Tibial nerve (tissue), 4 donors: ENCODE results near the gene GSK3B. TPM values are rescaled to one million over a fixed set of nuclear protein-coding genes. Genes with fewer than 3 reads are reported as not detected.

Experiments
- DNase-seq, 2 donors: peaks; one replicate each; pipeline ENCODE4 v3.0.0-alpha.2; 2019; ENCODE audit warnings: low spot score in 2 of 2
- H3K27ac ChIP-seq, 4 donors: fragments of 200-600 bp; sonication (generic) in 3 of 4; one replicate each; pipeline ENCODE4 v1.5.1; 2017 to 2019; ENCODE audit warnings: mild to moderate bottlenecking in 1 of 4
- H3K27me3 ChIP-seq, 2 donors: fragments of 200-600 bp; sonication (generic) in 1 of 2; one replicate each; pipeline versions ENCODE4 v1.5.1 to v1.6.0; 2017 to 2019
- H3K36me3 ChIP-seq, 3 donors: fragments of 200-600 bp; sonication (generic); one replicate each; pipeline ENCODE4 v1.5.1; 2018 to 2019
- H3K4me1 ChIP-seq, 4 donors: fragments of 200-600 bp; sonication (generic) in 3 of 4; one replicate each; pipeline ENCODE4 v1.5.1; 2017 to 2019
- H3K4me3 ChIP-seq, 4 donors: fragments of 200-600 bp; sonication (generic) in 3 of 4; one replicate each; pipeline ENCODE4 v1.5.1; 2017 to 2019; ENCODE audit warnings: mild to moderate bottlenecking in 1 of 4, moderate library complexity in 1 of 4
- H3K9me3 ChIP-seq, 4 donors: fragments of 200-600 bp; sonication (generic) in 3 of 4; one replicate each; pipeline ENCODE4 v1.5.1; 2017 to 2019
- CTCF ChIP-seq, 5 experiments: fragments of 200-600 bp in 3 of 5; fragments of 450-650 bp in 2 of 5; sonication (generic) in 3 of 5; IDR thresholded peaks; one replicate each; pipeline ENCODE4 v1.5.1; 2016 to 2019; ENCODE audit warnings: antibody characterized with exemption in 5 of 5, mild to moderate bottlenecking in 3 of 5, moderate library complexity in 2 of 5
- EP300 ChIP-seq, 2 donors: sonication (generic); formaldehyde crosslinking; IDR thresholded peaks; one replicate each; pipeline ENCODE4 v1.6.1; 2017; ENCODE audit warnings: antibody characterized with exemption in 2 of 2, mild to moderate bottlenecking in 1 of 2
- POLR2A ChIP-seq, 2 donors: fragments of 450-650 bp; IDR thresholded peaks; one replicate each; pipeline ENCODE4 v1.6.1; 2017; ENCODE audit warnings: antibody characterized with exemption in 2 of 2, mild to moderate bottlenecking in 2 of 2, moderate library complexity in 2 of 2
- WGBS, 2 donors: methylation state at CpG; one replicate each; pipeline ENCODE4 v1.1.5; 2018; 5-methylcytosine and 5-hydroxymethylcytosine counted together
- total RNA-seq, 4 donors: library from RNA; depleted of rRNA; stranded (reverse); fragments of >200 nt; gene quantifications; one replicate each; pipeline ENCODE4 v1.1.0, GENCODE V29; 2016

Gene GSK3B
- total RNA-seq, 4 donors from 2014 or later = 22.6 to 39.3 (median 28.5) TPM

- peak overlapping the region; percentile 92 to 99 (median 96) for H3K4me3 ChIP-seq
- WGBS, 2 donors = 0 to 1% methylated on average over 22 of the region's 22 CpGs
- DNase-seq = peak in 1 of 2 donors; percentile 64
- H3K27ac ChIP-seq = peak overlapping the region; percentile 99 to 100 (median 100)
- H3K36me3 ChIP-seq = no peaks in the 10 kb centered on the region
- no peaks in the 10 kb centered on the region for H3K27me3 ChIP-seq
- no peaks in the 10 kb centered on the region for H3K9me3 ChIP-seq
- TF ChIP-seq EP300 (IDR thresholded peaks at IDR 0.05) = no peak
- no peak for TF ChIP-seq POLR2A (IDR thresholded peaks at IDR 0.05)
- TF ChIP-seq CTCF (IDR thresholded peaks at IDR 0.05) = no peak
- H3K4me1 ChIP-seq = peaks cover 0 to 54% (median 40%) of the 10 kb centered on the region in 4 donors
These were observed 932 bp downstream of the GSK3B start for GRCh38 chr3:120093119-120093910.

DNA sequence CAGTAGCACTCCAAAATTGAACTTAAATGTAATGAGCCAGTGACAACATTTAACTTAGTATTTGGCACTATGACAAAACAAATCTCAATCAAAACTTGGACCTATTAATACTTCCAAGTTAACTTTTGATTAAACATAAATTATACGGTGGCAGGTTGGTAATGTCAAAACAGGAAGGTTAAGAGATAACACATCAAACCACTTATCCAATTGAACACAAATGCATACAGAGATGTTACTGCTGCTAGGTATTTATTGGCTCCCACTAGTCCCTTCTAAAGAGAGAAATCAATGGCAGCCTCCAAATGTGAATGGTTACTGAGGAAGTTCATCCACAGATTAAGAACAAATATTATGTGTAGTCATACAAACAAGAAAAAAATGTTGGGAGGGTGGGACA, 1.8 kb downstream of the GSK3B start:
- Histone ChIP-seq H3K4me1 (peaks cover 0 to 50% (median 40%) of the 10 kb centered on the region in 4 donors), H3K9me3 (no peaks in the 10 kb centered on the region), H3K27me3 (no peaks in the 10 kb centered on the region), H3K27ac (peak overlapping the region in 1 of 4 donors; percentile 100), H3K4me3 (peak overlapping the region; percentile 92 to 99 (median 96)), H3K36me3 (no peaks in the 10 kb centered on the region)
- 3 to 5% methylated on average over 1 of the region's 1 CpG for WGBS, 2 donors
- TF ChIP-seq POLR2A (IDR thresholded peaks at IDR 0.05) (no peak), EP300 (IDR thresholded peaks at IDR 0.05) (no peak), CTCF (IDR thresholded peaks at IDR 0.05) (no peak)
- DNase-seq = no peak

GRCh38 chr3:120090422-120090821, 3.8 kb downstream of the GSK3B start:
- Histone ChIP-seq H3K4me3 (peak overlapping the region in 1 of 4 donors; percentile 99), H3K36me3 (no peaks in the 10 kb centered on the region), H3K27ac (no peak overlapping the region), H3K27me3 (no peaks in the 10 kb centered on the region), H3K9me3 (no peaks in the 10 kb centered on the region), H3K4me1 (peaks cover 0 to 44% (median 28%) of the 10 kb centered on the region in 4 donors)
- 0 to 54% methylated on average over 1 of the region's 1 CpG for WGBS, 2 donors
- DNase-seq = no peak
- no peak for TF ChIP-seq CTCF (IDR thresholded peaks at IDR 0.05)
- TF ChIP-seq EP300 (IDR thresholded peaks at IDR 0.05) = no peak
- no peak for TF ChIP-seq POLR2A (IDR thresholded peaks at IDR 0.05)

DNA sequence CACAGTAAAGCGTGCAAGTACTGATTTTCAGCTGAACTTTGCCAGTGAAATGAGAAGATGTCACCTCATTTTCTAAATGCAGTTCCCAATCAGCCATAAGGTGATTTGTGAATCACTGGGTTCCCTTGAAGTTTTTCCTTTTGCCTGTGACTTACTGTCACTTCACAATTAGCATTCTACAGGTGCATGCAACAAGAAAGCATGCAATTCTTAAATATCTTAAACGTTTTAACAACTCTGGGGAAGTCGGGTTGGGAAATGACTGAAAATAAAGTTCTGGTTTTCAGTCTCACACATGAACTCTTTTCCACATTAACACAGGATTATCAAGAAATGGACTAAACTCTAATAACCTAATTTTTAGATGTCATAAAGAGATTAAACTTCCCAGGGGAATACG, 5.2 kb downstream of the GSK3B start:
- H3K4me1 ChIP-seq = peaks cover 0 to 48% (median 28%) of the 10 kb centered on the region in 4 donors
- 64 to 69% methylated on average over 4 of the region's 4 CpGs for WGBS, 2 donors
- H3K4me3 ChIP-seq = no peak overlapping the region
- no peaks in the 10 kb centered on the region for H3K9me3 ChIP-seq
- no peak for DNase-seq
- H3K36me3 ChIP-seq = no peaks in the 10 kb centered on the region
- H3K27ac ChIP-seq = no peak overlapping the region
- no peak for TF ChIP-seq EP300 (IDR thresholded peaks at IDR 0.05)
- no peak for TF ChIP-seq POLR2A (IDR thresholded peaks at IDR 0.05)
- no peak for TF ChIP-seq CTCF (IDR thresholded peaks at IDR 0.05)
- no peaks in the 10 kb centered on the region for H3K27me3 ChIP-seq

- 77 to 79% methylated on average over 3 of the region's 3 CpGs for WGBS, 2 donors
- H3K36me3 ChIP-seq = no peaks in the 10 kb centered on the region
- no peak overlapping the region for H3K27ac ChIP-seq
- DNase-seq = no peak
- no peak for TF ChIP-seq EP300 (IDR thresholded peaks at IDR 0.05)
- no peak for TF ChIP-seq CTCF (IDR thresholded peaks at IDR 0.05)
- no peak for TF ChIP-seq POLR2A (IDR thresholded peaks at IDR 0.05)
- H3K27me3 ChIP-seq = no peaks in the 10 kb centered on the region
- H3K4me1 ChIP-seq = peaks cover 0 to 51% (median 28%) of the 10 kb centered on the region in 4 donors
- H3K4me3 ChIP-seq = no peak overlapping the region
- no peaks in the 10 kb centered on the region for H3K9me3 ChIP-seq
These were observed 5.6 kb downstream of the GSK3B start for GRCh38 chr3:120088622-120089021.
